Activated CD4-positive, alpha-beta T cell treated with anti-CD3 and anti-CD28 coated beads, Interleukin-2, amount 50 U/mL, for 48 hours (primary cell): ENCODE results near the gene RMC1.
A peak's percentile ranks its signal among the peaks of the same experiment; 100 is the strongest.
"Not testable (repeated sequence)": the region's sequence is repeated elsewhere in the genome, so short reads cannot be mapped to it uniquely, and the experiment has no call there.

Experiments used
- DNase-seq, 2 experiments: peaks; one replicate each; pipeline ENCODE4 v3.0.0-alpha.2; 2020

Gene RMC1

DNA sequence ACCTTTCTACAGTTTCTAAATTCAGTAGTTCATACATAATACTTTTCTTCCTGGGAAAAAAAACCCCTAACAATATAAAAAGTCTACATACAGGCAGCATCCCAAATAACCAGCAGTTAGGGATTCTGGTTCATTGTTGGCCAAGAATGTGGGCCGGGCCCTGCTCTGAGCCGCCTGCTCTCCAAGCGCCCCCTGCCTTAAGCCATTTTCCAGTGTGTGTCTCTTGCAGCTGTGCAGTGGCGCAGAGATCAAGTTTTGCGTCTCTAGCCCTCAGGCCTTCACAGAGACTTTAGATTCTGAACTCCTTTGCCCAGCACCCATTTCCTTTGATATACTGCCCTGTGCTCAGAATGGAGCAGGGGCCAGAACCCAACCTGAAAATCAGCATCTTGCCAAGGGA is 32.9 kb downstream of the RMC1 start:
- DNase-seq, result no peak

DNA sequence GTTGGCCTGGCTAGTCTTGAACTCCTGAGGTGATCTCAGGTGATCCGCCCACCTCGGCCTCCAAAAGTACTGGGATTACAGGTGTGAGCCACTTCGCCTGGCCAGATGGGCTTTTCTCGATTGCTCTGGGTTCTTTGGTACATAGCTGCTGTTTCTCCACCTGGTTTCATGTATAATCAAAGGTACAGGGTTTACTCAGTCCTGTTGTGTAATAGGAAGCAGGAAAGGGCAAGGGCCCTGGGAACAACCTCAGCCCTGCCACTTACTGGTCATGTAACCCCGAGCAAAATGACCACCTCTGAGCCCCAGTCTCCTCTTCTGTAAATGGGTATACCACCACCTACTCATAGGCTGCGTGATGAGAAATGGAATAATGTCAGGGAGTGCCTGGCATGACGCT is 34.0 kb downstream of the RMC1 start:
- no peak for DNase-seq

DNA sequence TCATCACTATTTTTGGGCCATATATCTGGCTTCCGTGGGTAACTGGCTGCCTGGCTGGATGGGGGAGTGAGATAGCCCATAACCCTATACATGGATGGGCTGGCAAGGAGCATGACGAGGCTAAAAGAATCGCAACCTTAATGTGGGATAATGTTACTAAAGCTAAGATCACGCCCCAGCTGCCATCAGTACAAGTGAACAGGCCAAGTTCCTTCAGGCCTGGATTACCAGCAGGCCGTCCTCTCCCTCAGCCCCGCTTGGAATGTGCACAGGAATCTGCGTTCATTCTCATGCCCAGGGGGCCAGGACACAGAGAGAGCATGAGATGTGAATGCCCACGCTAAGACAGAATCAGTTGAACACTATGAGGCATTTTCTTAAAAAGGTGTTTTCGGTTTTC is 34.7 kb downstream of the RMC1 start:
- no peak for DNase-seq

DNA sequence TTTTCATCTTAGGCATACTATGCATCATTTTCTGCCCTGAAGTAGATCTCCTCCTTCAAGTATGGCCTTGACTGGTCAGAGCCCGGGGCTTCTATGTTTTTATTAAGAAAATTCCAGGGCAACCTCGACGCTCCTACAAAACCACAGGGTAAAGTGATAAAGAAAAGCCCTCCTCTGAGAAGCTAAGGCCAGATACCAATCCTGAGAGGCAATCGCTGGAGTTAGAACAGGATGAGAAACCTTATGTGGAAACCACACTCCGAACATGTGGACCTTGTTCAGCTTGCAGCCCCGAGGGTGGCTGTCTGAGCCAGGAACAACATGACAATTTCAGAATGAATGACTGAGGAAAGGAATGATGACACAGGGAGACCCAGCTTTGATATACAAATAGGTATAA is 35.6 kb downstream of the RMC1 start:
- no peak for DNase-seq

GRCh38 chr18:23539296-23539695 is 36.0 kb downstream of the RMC1 start:
- no peak for DNase-seq

- DNase-seq, result no peak
Observed at GRCh38 chr18:23539911-23540525, 36.7 kb downstream of the RMC1 start.

GRCh38 chr18:23540867-23541266 is 37.6 kb downstream of the RMC1 start:
- DNase-seq, result peak in 1 of 2 experiments; percentile 15

- DNase-seq, result no peak
Observed at GRCh38 chr18:23541349-23542093, 38.2 kb downstream of the RMC1 start.

DNA sequence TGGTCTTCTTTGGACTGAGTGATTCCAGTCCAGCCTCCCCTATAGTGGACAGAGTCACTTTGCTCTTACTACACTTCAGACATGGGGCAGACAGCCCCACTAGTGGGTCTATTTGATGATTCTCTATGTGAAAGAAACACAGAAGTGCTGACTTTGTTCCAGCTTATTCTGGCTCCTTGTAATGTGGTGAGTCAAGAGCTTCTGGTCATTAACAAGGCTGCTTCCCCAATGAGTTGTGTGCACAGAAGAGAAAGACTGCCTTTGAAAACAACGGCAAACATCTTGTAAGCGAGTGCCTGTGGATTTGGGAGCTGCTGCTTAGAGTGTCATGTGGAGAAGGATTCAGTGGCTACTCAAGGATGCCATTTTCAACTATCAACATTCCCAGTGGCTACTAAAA is 39.1 kb downstream of the RMC1 start:
- no peak for DNase-seq

- DNase-seq, result no peak
Observed at GRCh38 chr18:23545247-23545789, 42.0 kb downstream of the RMC1 start.

DNA sequence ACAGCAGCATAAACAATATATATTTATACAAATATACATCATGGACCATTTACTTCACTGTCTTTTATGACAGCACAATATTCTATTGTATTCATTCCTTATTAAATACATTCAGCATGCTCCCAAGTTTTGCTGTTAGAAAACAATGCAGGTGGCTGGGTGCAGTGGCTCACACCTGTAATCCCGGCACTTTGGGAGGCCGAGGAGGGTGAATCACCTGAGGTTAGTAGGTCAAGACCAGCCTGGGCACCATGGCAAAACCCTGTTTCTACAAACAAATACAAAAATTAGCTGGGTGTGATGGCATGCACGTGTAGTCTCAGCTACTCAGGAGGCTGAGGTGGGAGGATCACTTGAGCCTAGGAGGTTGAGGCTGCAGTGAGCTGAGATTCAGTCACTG is 44.0 kb downstream of the RMC1 start:
- DNase-seq, result no peak

- DNase-seq, result no peak
Observed at GRCh38 chr18:23547846-23548245, 44.5 kb downstream of the RMC1 start.

GRCh38 chr18:23548275-23548674 is 45.0 kb downstream of the RMC1 start:
- no peak for DNase-seq

DNA sequence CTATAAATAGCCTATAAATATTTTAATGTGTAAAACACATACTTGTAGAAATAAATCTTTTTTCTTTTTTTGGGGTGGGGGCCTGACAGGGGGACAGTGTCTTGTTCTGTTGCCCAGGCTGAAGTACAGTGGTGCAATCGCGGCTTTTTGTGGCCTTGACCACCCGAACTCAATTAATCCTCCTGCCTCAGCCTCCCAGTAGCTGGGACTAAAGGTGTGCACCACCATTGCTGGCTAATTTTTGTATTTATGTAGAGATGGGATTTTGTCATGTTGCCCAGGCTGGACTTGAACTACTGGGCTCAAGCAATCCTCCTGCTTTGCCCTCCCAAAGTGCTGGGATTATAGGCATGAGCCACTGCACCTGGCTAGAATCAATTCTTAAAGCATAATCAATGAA is 45.4 kb downstream of the RMC1 start:
- no peak for DNase-seq

GRCh38 chr18:23550898-23551297 is 47.6 kb downstream of the RMC1 start:
- no peak for DNase-seq

- no peak for DNase-seq
Observed at GRCh38 chr18:23551978-23552377, 48.7 kb downstream of the RMC1 start.

DNA sequence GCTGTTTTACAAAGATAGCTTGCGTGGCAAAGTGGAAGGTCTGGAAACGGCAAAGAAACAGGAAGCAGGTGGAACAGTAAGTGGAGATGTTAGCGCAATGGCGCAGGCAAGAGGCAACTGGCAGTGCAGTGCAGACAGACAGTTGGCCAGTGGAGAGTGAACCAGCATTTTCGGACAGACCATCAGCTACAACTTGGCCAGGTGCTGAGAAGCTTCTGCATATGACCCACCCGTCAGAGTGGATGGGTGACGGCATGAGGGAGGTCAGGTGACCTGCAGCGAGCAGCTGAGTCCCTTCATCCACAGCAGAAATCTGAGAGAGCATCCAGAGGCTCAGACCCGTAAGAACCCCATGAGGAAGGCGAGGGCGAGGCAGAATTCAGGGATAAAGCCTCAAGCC is 49.2 kb downstream of the RMC1 start:
- DNase-seq, result no peak

GRCh38 chr18:23553887-23554286 is 50.6 kb downstream of the RMC1 start:
- DNase-seq, result no peak

GRCh38 chr18:23556145-23556780 is 53.0 kb downstream of the RMC1 start:
- no peak for DNase-seq

DNA sequence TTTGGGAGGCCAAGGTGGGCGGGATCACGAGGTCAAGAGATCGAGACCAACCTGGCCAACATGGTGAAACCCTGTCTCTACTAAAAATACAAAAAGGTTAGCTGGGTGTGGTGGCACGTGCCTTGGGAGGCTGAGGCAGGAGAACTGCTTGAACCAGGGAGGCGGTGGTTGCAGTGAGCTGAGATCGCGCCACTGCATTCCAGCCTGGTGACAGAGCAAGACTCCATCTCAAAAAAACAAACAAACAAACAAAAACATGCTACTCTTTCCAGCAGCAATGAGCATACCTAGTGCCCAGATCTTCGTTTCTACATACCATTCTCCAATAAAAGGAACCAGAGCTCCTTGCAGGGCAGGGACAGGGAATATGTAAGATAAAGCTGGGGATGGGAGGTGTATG is 54.2 kb downstream of the RMC1 start:
- not testable (repeated sequence) for DNase-seq

GRCh38 chr18:23560186-23560585 is 56.9 kb downstream of the RMC1 start:
- no peak for DNase-seq

DNA sequence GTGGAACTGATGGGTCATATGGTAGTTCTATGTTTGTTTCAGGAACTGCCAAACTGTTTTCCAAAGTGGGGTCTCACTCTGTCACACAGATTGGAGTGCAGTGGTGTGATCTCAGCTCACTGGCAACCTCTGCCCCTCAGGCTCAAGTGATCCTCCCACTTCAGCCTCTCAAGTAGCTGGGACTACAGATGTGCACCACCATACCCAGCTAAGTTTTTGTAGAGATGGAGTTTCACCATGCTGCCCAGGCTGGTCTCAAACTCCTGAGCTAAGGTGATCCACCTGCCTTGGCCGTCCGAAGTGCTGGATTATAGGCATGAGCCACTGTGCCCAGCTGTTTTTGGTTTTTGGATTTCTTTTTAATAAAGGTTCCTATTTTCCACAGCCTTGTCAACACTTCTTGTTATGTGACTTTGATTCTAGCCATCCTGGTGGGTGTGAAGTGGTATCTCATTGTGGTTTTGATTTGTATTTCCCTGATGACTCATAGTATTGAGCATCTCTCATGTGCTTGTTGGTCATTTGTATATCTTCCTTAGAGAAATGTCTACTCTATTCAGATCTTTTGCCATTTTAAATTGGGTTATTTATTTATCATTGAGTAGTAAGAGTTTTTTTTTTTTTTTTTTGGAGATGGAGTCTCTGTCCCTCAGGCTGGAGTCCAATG is 60.2 kb downstream of the RMC1 start:
- DNase-seq, result no peak

- DNase-seq, result no peak
Observed at GRCh38 chr18:23565916-23566547, 62.7 kb downstream of the RMC1 start.
